GM12873 (cell line): ENCODE measurements around the gene AGBL5.

Experiments
- CTCF ChIP-seq: IDR thresholded peaks from 2 replicates; pipeline ENCODE4 v1.5.1; 2012; ENCODE audit warnings: low read depth, mild to moderate bottlenecking, moderate library complexity, low read length, control low read depth; ENCODE audit not compliant: insufficient read depth; ENCODE audit errors: missing control alignments

Gene AGBL5

DNA sequence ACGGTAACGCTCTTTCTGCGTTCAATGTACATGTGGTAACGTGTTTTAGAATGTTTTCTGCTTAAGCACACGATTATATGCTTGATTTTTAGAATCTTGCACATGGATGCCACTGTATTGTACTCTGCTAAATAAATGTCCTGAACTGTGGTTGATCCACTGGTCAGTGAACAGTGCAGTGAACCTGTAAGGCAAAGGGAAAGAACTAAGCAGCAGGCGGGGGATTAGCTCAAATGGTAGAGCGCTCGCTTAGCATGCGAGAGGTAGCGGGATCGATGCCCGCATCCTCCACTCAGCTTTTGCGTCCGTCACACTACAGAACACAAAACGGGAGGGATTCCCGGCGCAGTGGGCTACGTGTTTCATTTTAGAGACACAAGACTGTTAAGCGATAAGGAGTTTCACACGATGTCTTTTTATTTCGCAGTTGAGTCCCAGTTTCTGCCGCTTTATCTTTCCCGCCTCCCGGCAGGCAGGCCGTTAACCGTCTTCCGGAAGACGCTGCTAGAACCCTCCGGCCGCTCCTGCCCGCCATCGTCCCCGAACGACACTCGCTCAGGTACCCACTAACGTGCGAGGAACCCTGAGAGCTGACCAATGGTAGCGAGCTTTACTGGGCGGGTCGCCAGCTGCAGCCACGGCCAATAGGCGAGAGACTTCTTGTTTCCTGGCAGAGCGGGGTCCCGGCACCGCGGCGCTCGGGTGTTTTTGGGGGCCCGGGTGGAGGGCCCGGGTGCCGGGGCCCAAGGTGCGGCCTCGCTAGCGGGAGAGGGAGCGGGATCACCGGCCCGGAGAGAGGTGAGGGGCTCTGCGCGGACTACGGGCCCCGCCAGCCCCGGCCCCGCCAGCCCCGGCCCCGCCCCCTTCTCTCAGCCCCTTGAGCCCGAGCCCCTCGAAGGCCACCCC is at the start of gene AGBL5:
TSS of gene AGBL5 (plus strand) at position 673 of the 906 bp plus-strand sequence. CDS start 1,291 bp downstream, outside the sequence.
- no peak for TF ChIP-seq CTCF

DNA sequence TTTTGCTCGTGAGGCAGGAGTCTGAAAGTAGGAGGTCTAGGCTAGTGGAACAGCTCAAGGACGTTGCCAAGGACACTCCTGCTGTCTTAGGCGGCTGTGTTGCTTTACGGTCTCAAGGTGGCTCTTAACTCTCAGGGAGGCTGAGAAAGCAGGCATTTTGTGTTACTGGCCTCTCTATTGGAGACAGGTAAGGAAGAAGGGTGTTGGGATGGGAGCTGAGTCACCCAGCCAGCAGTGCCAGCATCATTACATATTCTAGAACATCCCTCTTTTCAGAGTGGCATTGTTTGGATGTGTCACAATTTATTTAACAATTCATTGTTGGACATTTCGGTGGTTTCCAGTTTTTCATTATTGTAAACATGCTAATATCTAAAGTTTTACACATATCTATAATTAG is 49.5 kb upstream of the AGBL5 start:
- no peak for TF ChIP-seq CTCF

GRCh38 chr2:27003007-27003406 is 48.5 kb upstream of the AGBL5 start:
- no peak for TF ChIP-seq CTCF

DNA sequence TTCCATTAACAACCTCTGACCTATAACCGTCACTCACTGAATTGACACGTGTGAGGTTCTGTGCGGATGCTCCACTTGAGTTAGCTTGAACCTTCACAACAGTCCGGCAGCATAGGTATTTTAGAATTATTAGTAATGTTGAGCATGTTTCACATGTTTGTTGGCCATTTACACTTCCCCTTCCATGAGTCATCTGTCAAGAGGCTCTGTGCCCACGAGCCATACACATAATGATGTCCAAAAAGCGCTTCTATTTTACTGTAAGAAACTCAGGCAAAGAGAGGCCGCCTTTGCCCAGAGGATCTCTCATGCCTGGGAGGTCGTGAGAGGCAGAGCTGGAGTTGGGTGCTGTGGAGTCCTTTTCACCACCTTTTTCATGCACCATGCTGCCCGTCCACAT is 47.6 kb upstream of the AGBL5 start:
- no peak for TF ChIP-seq CTCF

DNA sequence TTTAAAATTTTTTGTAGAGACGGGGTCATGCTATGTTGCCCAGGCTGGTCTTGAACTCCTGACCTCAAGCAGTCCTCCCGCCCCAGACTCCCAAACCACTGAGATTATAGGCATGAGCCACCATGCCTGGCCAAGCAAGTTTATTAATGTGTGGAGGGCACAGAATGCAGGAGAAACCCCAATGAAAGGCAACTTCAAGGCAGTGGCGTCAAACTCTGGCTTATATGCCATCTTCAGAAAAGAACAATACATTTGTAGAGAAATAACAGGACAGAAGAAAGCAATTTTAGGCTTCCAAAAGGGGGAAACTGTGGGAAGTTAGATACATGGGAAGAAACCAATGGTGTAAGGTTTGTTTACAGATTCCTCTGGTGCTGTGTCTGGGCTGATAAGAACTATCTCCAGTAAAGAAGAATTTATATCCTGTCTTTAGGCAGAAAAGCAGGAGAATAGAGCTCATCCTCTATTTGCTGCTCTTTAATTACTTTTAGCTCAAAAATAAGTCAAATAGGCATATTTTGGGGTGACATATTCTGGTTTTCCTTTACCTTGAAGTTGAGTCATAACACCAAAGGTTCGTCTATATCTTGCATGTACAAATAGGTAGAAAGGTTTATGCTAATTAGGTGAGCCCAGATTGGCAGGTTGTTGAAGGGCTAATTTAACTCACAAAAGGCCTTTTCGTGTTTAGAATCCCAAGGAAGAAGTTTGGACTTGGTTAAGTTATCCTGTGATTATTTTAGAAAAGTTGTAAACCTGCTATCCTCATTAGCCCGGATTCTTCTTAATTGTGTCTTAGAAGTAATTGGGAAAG is 44.7 kb upstream of the AGBL5 start:
- no peak for TF ChIP-seq CTCF

GRCh38 chr2:27007416-27008374 is 43.8 kb upstream of the AGBL5 start:
- TF ChIP-seq CTCF, result no peak
